HG02943 (cell line): ENCODE results near the gene GSTM3.
A peak's percentile ranks its signal among the peaks of the same experiment; 100 is the strongest.
"Not testable (repeated sequence)": the region's sequence is repeated elsewhere in the genome, so short reads cannot be mapped to it uniquely, and the experiment has no call there.

ENCODE experiments used
- ATAC-seq: cut with Tn5 transposase; IDR thresholded peaks from one replicate; pipeline ENCODE4 v1.9.1; 2021; ENCODE audit warnings: mild to moderate bottlenecking, low read depth, moderate library complexity; ENCODE audit not compliant: unreplicated experiment

The GSTM3 gene

GRCh38 chr1:109708949-109709348, 31.9 kb downstream of the GSTM3 start:
- not testable (repeated sequence) for ATAC-seq

GRCh38 chr1:109705411-109705810, 35.4 kb downstream of the GSTM3 start:
- ATAC-seq, result no peak

- no peak for ATAC-seq
Measured at GRCh38 chr1:109704173-109704572, 36.7 kb downstream of the GSTM3 start.

DNA sequence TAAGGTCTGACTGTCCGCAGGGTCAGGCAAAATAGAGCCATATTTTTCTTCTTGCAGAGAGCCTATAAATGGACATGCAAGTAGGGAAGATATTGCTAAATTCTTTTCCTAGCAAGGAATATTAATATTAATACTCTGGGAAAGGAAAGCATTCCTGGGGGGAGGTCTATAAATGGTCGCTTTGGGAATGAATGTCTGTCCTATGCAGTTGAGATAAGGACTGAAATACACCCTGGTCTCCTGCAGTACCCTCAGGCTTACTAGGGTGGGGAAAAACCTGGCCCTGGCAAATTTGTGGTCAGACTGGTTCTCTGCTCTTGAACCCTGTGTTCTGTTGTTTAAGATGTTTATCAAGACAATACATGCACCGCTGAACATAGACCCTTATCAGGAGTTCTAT, 37.9 kb downstream of the GSTM3 start:
- ATAC-seq, result not testable (repeated sequence)

- not testable (repeated sequence) for ATAC-seq
Measured at GRCh38 chr1:109697861-109698260, 43.0 kb downstream of the GSTM3 start.

GRCh38 chr1:109697066-109697465, 43.8 kb downstream of the GSTM3 start:
- ATAC-seq, result no peak

- not testable (repeated sequence) for ATAC-seq
Measured at GRCh38 chr1:109695138-109695537, 45.7 kb downstream of the GSTM3 start.

DNA sequence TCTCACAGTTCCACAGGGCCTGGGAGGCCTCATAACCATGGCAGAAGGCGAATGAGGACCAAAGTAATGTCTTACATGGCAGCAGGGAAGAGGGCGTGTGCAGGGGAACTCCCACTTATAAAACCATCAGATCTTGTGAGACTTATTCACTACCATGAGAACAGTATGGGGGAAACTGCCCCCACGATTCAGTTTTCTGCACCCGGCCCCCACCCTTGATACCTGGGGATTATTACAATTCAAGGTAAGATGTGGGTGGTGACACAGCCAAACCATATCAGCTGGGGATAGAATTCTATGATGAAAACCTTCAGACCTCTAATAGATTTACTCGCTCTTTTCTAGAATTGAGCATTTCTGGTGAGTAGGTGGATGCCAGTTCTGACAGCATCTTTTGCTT, 46.4 kb downstream of the GSTM3 start:
- not testable (repeated sequence) for ATAC-seq

DNA sequence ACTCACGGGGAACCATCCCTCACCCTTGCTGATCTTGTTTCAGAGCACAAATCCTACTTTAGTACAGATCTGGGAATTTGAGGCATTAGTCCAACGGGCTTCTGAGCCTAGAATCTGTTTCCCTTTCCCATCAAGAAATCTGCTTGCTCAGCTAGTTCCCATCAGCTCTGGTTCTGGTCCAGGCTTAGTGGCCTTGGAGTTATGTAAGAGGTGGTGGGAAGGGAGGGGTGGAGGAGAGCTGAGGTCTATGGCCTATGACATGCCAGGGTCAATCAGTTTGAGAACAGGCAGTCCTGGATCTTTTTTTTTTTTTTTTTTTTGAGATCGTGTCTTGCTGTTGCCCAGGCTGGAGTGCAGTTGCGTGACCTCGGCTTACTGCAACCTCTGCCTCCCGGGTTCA, 49.1 kb downstream of the GSTM3 start:
- no peak for ATAC-seq

GRCh38 chr1:109689844-109690405, 50.9 kb downstream of the GSTM3 start:
- no peak for ATAC-seq

- peak; percentile 89 for ATAC-seq
Measured at GRCh38 chr1:109687641-109688499, 53.0 kb downstream of the GSTM3 start, which contains the start of gene GSTM1. TSS of gene GSTM1 (plus strand) at chr1:109687817. CDS start at chr1:109687874, 57 bp downstream.

DNA sequence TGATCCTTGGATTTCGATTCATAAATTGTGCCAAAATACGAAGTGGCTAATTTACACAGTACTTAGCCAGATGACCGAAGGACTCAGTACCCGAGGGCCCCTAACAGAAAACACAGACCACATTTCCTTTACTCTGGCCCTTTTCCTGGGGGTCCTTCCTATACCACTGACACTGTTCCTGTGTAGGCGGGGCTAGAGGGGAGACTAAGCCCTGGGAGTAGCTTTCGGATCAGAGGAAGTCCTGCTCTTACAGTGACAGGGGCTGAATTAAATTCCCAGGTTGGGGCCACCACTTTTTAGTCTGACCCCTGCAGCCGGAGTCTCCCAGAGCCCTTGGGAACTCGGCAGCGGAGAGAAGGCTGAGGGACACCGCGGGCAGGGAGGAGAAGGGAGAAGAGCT, 53.7 kb downstream of the GSTM3 start:
- not testable (repeated sequence) for ATAC-seq

GRCh38 chr1:109685890-109686289, 54.9 kb downstream of the GSTM3 start:
- not testable (repeated sequence) for ATAC-seq

GRCh38 chr1:109685399-109685798, 55.4 kb downstream of the GSTM3 start:
- not testable (repeated sequence) for ATAC-seq

DNA sequence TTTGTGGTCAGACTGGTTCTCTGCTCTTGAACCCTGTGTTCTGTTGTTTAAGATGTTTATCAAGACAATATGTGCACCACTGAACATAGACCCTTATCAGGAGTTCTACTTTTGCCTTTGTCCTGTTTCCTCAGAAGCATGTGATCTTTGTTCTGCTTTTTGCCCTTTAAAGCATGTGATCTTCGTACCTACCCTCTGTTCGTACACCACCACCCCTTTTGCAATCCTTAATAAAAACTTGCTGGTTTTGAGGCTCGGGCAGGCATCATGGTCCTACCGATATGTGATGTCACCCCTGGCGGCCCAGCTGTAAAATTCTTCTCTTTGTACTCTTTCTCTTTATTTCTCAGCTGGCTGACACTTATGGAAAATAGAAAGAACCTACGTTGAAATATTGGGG, 56.1 kb downstream of the GSTM3 start:
- not testable (repeated sequence) for ATAC-seq
